HEK293T (cell line): Measurements from ENCODE around the gene IGF1.

Experiments used
- CTCF ChIA-PET: fragments of 350-600 bp; formaldehyde crosslinking; extraction: SDS; loops from one replicate; lab custom pipeline; 2021; ENCODE audit warnings: antibody characterized with exemption, inconsistent platforms; lab: Yijun Ruan, JAX
- POLR2A ChIA-PET: fragments of 350-600 bp; formaldehyde crosslinking; extraction: SDS; loops from one replicate; lab custom pipeline; 2020; ENCODE audit warnings: antibody characterized with exemption, inconsistent platforms; lab: Yijun Ruan, JAX
- DNase-seq: peaks from one replicate; pipeline ENCODE4 v3.0.0; 2012; ENCODE audit warnings: mixed read lengths; ENCODE audit errors: extremely low spot score
- ARNT ChIP-seq: fragments of 450-650 bp; IDR thresholded peaks from 2 replicates; pipeline ENCODE4 v1.6.1; 2017; ENCODE audit warnings: mild to moderate bottlenecking
- BHLHE40 ChIP-seq: fragments of 450-650 bp; IDR thresholded peaks from 2 replicates; pipeline ENCODE4 v1.6.1; 2016; ENCODE audit warnings: mild to moderate bottlenecking, moderate library complexity, borderline replicate concordance
- CTBP1 ChIP-seq: fragments of 450-650 bp; IDR thresholded peaks from 2 replicates; pipeline ENCODE4 v1.6.1; 2016; ENCODE audit warnings: borderline replicate concordance
- ELF4 ChIP-seq: fragments of 450-650 bp; IDR thresholded peaks from 2 replicates; pipeline ENCODE4 v1.6.1; 2017; ENCODE audit warnings: antibody characterized with exemption
- FOXA1 ChIP-seq: fragments of 450-650 bp; IDR thresholded peaks from 2 replicates; pipeline ENCODE4 v1.6.1; 2016; ENCODE audit warnings: mild to moderate bottlenecking
- FOXK2 ChIP-seq: fragments of 450-650 bp; IDR thresholded peaks from 2 replicates; pipeline ENCODE4 v1.6.1; 2016; ENCODE audit warnings: mild to moderate bottlenecking
- FOXM1 ChIP-seq: fragments of 450-650 bp; IDR thresholded peaks from 2 replicates; pipeline ENCODE4 v1.6.1; 2017; ENCODE audit warnings: mild to moderate bottlenecking, borderline replicate concordance
- HDGF ChIP-seq: fragments of 450-650 bp; IDR thresholded peaks from 2 replicates; pipeline ENCODE4 v1.6.1; 2017; ENCODE audit warnings: antibody characterized with exemption, borderline replicate concordance
- L3MBTL2 ChIP-seq: fragments of 450-650 bp; conservative IDR thresholded peaks from 2 replicates; pipeline ENCODE4 v1.6.1; 2016; ENCODE audit warnings: mild to moderate bottlenecking
- LEF1 ChIP-seq: fragments of 450-650 bp; IDR thresholded peaks from 2 replicates; pipeline ENCODE4 v1.6.1; 2017; ENCODE audit warnings: mild to moderate bottlenecking, borderline replicate concordance
- NFRKB ChIP-seq: fragments of 450-650 bp; IDR thresholded peaks from 2 replicates; pipeline ENCODE4 v1.6.1; 2016; ENCODE audit warnings: mild to moderate bottlenecking, moderate library complexity
- SP1 ChIP-seq: fragments of 450-650 bp; IDR thresholded peaks from 2 replicates; pipeline ENCODE4 v1.6.1; 2017
- SUZ12 ChIP-seq: fragments of 450-650 bp; IDR thresholded peaks from 2 replicates; pipeline ENCODE4 v1.6.1; 2016; ENCODE audit warnings: mild to moderate bottlenecking
- TARDBP ChIP-seq: fragments of 450-650 bp; IDR thresholded peaks from 2 replicates; pipeline ENCODE4 v1.6.1; 2016
- ZNF384 ChIP-seq: fragments of 450-650 bp; IDR thresholded peaks from 2 replicates; pipeline ENCODE4 v1.6.1; 2016
- TF ChIP-seq, protein P1 (sequence below): fragments of 450-650 bp; IDR thresholded peaks from 2 replicates; pipeline ENCODE4 v1.6.1; 2016

The IGF1 gene

DNA sequence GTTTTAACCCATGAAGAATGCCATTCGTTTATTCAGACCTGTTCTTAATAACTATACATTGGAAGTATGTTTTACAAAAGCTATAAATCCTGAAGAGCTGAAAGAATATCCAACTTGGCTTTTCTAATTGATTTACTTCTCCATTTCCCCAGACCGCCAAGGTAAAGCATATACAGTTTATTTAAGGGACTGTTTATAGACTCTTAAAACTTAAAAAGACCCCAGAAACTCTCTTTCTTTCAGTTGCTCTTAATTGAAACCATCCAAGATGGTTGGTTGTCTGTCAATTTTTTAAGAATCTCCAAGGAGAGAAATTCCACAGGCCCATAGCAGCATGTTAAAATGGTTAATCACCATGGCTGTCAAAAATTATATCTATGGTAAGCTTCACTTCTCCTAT is 8.8 kb downstream of the IGF1 start:
- no peak for TF ChIP-seq NFRKB
- TF ChIP-seq TARDBP = no peak
- TF ChIP-seq ARNT = no peak
- no peak for TF ChIP-seq ZNF384
- no peak for TF ChIP-seq FOXM1
- no peak for TF ChIP-seq L3MBTL2
- DNase-seq = no peak
- POLR2A ChIA-PET = no interaction called here
- CTCF ChIA-PET = interaction anchor here (1.0 kb wide), 1 partner anchor 13 kb away, joined by 3 read pairs; no protein-coding TSS in a partner anchor

- DNase-seq = no peak
- TF ChIP-seq TARDBP = no peak
- no peak for TF ChIP-seq HDGF
- no peak for TF ChIP-seq FOXK2
- CTCF ChIA-PET = no interaction called here
- POLR2A ChIA-PET = no interaction called here
These were observed 9.4 kb downstream of the IGF1 start for GRCh38 chr12:102470945-102471344.

- ChIA-PET POLR2A (no interaction called here), CTCF (no interaction called here)
- no peak for DNase-seq
- no peak for TF ChIP-seq NFRKB
- no peak for TF ChIP-seq FOXM1
- TF ChIP-seq FOXA1 = no peak
- TF ChIP-seq, protein P1, sequence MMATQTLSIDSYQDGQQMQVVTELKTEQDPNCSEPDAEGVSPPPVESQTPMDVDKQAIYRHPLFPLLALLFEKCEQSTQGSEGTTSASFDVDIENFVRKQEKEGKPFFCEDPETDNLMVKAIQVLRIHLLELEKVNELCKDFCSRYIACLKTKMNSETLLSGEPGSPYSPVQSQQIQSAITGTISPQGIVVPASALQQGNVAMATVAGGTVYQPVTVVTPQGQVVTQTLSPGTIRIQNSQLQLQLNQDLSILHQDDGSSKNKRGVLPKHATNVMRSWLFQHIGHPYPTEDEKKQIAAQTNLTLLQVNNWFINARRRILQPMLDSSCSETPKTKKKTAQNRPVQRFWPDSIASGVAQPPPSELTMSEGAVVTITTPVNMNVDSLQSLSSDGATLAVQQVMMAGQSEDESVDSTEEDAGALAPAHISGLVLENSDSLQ = no peak
- TF ChIP-seq ARNT = no peak
- no peak for TF ChIP-seq TARDBP
- no peak for TF ChIP-seq SP1
- TF ChIP-seq FOXK2 = no peak
- TF ChIP-seq ZNF384 = no peak
- TF ChIP-seq LEF1 = no peak
- no peak for TF ChIP-seq CTBP1
- no peak for TF ChIP-seq SUZ12
- TF ChIP-seq HDGF = no peak
- no peak for TF ChIP-seq ELF4
These were observed 12.0 kb downstream of the IGF1 start for GRCh38 chr12:102468261-102468915.

- ChIA-PET POLR2A (no interaction called here), CTCF (no interaction called here)
- no peak for DNase-seq
- TF ChIP-seq NFRKB (no peak), ARNT (no peak), BHLHE40 (no peak), FOXK2 (no peak), L3MBTL2 (no peak), SP1 (no peak), FOXM1 (no peak), ELF4 (no peak), HDGF (no peak), LEF1 (no peak), CTBP1 (no peak), ZNF384 (no peak), SUZ12 (no peak), TARDBP (no peak)
- TF ChIP-seq, protein P1 = no peak
These were observed 14.4 kb downstream of the IGF1 start for GRCh38 chr12:102465762-102466560.

DNA sequence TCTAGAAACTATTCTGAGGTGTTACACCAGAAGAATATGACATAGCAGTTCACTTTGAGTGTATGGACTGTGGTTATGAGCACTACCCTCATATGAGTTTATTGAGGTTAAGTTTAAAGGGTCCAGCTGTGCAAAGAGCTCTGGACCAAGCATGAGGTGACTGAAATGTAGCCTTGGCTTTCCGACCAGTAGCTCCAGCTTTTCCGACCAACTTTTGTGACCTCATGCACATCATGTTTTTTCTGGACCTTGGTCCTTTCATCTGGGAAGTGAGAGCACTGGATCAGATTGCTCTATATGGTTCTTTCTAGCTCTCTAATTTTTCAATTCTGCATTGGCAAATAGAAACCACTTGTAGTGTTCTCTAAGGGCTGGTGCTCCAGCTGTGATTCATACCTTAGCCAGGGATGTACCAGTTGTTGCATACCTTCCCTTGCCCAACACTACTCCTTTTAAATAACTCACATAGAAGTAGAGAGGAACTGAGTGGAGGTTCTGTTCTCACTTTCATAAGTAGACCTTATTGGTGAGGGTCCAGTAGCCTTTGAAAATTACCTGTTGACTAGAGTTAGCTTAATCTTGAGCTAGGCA is 16.6 kb downstream of the IGF1 start:
- no peak for DNase-seq
- no peak for TF ChIP-seq FOXM1
- TF ChIP-seq FOXK2 = no peak
- no peak for TF ChIP-seq NFRKB
- TF ChIP-seq ARNT = no peak
- TF ChIP-seq SP1 = no peak
- no peak for TF ChIP-seq ELF4
- no peak for TF ChIP-seq HDGF
- TF ChIP-seq ZNF384 = no peak
- TF ChIP-seq SUZ12 = no peak
- no peak for TF ChIP-seq FOXA1
- no peak for TF ChIP-seq CTBP1
- TF ChIP-seq, protein P1 = no peak
- TF ChIP-seq L3MBTL2 = no peak
- no peak for TF ChIP-seq LEF1
- TF ChIP-seq TARDBP = no peak
- TF ChIP-seq BHLHE40 = no peak
- ChIA-PET CTCF (no interaction called here), POLR2A (no interaction called here)

- ChIA-PET POLR2A (no interaction called here), CTCF (no interaction called here)
- DNase-seq = no peak
- TF ChIP-seq SP1 = no peak
- no peak for TF ChIP-seq ELF4
- no peak for TF ChIP-seq CTBP1
- no peak for TF ChIP-seq SUZ12
- no peak for TF ChIP-seq L3MBTL2
- no peak for TF ChIP-seq NFRKB
- no peak for TF ChIP-seq FOXK2
These were observed 17.4 kb downstream of the IGF1 start for GRCh38 chr12:102462795-102463465.
